ENCODE data around the gene TRMT10B.
"Not testable (repeated sequence)": the region's sequence is repeated elsewhere in the genome, so short reads cannot be mapped to it uniquely, and the experiment has no call there.

The TRMT10B gene

DNA sequence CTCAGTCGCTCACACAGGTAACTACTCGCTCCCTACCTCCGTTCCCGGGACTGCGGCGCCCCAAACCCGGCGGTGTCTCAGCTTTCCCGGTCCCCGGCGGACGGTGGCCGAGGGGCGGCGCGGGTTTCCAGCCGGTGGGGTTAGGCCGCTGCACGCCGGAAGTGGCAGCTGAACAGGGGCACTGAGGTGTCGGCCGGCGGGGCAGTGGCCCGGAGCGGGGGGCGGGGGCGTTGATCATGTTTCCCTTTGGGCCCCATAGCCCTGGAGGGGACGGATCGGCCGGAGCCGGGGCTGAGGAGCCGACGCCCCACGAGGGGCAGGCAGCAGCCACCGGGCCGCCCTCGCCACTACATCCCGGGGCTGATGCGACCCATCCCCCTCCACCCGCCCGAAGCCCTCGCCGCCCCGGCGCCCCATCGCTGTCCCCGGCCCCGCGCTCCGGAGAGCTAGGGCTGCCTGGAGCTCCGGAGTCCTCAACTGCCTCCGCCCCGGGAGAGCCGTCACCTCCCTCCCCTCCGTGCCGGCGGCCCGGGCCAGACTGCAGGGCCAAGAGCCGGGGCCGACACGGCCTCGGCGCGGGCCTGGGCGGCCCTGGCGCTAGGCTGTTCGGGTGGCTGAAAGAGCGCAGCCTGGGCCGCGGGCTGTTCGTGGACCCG lies 47.2 kb downstream of the TRMT10B start, which contains the start of gene DCAF10:
DCAF10 (plus strand) TSS at position 167 of the 656 bp plus-strand sequence; CDS start at position 237, 70 bp downstream.
- no peak for FAIRE-seq

DNA sequence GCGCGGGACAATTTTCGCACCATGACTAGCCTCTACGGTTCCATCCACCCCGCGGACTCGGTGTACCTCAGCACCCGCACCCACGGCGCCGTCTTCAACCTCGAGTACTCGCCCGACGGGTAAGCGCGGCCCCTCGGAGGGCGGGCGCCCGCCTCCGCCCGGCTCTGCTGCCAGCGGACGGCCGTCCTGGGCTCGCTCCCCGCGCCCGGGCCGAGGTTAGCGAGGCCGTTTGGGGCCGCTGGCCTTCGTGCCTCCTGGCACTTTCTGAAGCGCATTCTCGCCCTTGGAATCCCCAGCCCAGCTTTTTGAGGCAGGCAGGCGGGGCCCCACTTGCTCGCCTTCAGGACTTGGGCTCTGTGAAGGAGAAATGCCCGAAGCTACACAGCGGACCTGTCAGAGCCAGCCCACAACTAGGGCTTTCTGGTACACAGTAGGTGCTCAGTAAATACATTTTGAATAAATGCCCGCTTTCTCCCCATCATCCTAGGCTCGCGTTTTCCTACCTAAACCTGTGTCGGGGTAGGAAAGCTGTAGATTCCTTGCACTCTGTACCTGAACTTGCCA lies 47.8 kb downstream of the TRMT10B start:
- DNase-seq (ENCODE audit: insufficient read length, low spot score) (no peak), FAIRE-seq (no peak)
- no peak for TF ChIP-seq POLR2A (IDR thresholded peaks at IDR 0.05; ENCODE audit: low read depth, low read length)

More for the DNA sequence above, 47.2 kb downstream of the TRMT10B start, which contains the start of gene DCAF10:
- peak; percentile 67 for TF ChIP-seq POLR2A (IDR thresholded peaks at IDR 0.05; ENCODE audit: low read depth, low read length)
- peak; percentile 45 for DNase-seq (ENCODE audit: insufficient read length, low spot score)

- FAIRE-seq (no peak), DNase-seq (ENCODE audit: insufficient read length, low spot score) (no peak)
- no peak for TF ChIP-seq POLR2A (IDR thresholded peaks at IDR 0.05; ENCODE audit: low read depth, low read length)
These were observed 48.5 kb downstream of the TRMT10B start for GRCh38 chr9:37801959-37802711.

- FAIRE-seq: no peak
- no peak for TF ChIP-seq POLR2A (IDR thresholded peaks at IDR 0.05; ENCODE audit: low read depth, low read length)
- no peak for DNase-seq (ENCODE audit: insufficient read length, low spot score)
These were observed 52.7 kb downstream of the TRMT10B start for GRCh38 chr9:37806271-37806670.

GRCh38 chr9:37809676-37810075 lies 56.1 kb downstream of the TRMT10B start:
- not testable (repeated sequence) for DNase-seq (ENCODE audit: insufficient read length, low spot score); FAIRE-seq

GRCh38 chr9:37811906-37812476 lies 58.4 kb downstream of the TRMT10B start:
- TF ChIP-seq POLR2A (IDR thresholded peaks at IDR 0.05; ENCODE audit: low read depth, low read length): no peak
- DNase-seq (ENCODE audit: insufficient read length, low spot score) (no peak), FAIRE-seq (no peak)

GRCh38 chr9:37812773-37813379 lies 59.3 kb downstream of the TRMT10B start:
- FAIRE-seq (no peak), DNase-seq (ENCODE audit: insufficient read length, low spot score) (no peak)
- TF ChIP-seq POLR2A (IDR thresholded peaks at IDR 0.05; ENCODE audit: low read depth, low read length): no peak

DNA sequence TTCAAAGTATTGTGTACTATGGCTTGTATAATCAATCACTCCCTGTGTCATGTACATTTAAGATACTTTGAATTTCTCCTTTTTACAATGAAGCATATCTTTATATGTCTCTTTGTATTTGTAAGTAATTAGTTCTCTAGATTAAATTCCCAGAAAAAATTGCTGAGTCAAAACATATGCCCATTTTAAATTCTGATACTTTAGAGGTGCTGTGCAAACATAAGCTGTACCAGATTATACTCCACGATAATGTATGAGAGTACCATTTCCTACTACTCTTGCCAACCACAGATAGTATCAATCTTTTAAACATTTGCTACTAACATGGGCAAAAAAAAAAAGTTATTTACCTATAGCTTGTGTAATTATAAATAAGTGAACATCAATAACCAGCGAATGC lies 65.2 kb downstream of the TRMT10B start:
- no peak for TF ChIP-seq POLR2A (IDR thresholded peaks at IDR 0.05; ENCODE audit: low read depth, low read length)
- FAIRE-seq (no peak), DNase-seq (ENCODE audit: insufficient read length, low spot score) (no peak)

DNA sequence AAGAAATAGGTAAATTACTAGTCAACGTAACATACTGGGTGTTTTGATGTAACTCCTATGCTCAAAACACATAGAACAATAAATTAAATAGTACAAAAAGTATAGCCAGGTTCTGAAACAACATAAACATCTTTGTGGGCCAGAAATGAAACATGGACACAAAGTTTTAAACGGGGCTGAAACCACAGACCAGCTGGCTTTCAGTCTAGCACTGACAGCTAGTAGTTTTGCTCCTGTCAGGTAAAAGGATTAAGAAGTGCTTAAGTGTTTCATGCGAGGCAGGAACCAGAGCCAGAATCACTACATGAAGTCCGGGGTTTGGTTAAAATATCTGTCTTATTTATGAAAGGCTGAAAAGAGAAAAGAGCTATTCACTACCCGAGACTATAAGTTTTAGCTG lies 66.5 kb downstream of the TRMT10B start:
- TF ChIP-seq POLR2A (IDR thresholded peaks at IDR 0.05; ENCODE audit: low read depth, low read length): no peak
- FAIRE-seq: no peak
- DNase-seq (ENCODE audit: insufficient read length, low spot score): no peak

DNA sequence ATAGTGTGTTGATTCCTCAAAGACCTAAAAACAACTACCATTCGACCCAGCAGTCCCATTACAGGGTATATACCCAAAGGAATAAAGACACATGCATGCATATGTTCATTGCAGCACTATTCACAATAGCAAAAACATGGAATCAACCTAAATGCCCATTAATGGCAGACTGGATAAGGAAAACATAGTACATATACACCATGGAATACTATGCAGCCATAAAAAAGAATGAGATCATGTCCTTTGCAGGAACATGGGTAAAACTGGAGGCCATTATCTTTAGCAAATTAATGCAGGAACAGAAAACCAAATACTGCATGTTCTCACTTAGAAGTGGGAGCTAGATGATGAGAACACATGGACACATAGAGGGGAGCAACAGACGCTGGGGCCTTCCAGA lies 71.6 kb downstream of the TRMT10B start:
- not testable (repeated sequence) for FAIRE-seq; DNase-seq (ENCODE audit: insufficient read length, low spot score)

DNA sequence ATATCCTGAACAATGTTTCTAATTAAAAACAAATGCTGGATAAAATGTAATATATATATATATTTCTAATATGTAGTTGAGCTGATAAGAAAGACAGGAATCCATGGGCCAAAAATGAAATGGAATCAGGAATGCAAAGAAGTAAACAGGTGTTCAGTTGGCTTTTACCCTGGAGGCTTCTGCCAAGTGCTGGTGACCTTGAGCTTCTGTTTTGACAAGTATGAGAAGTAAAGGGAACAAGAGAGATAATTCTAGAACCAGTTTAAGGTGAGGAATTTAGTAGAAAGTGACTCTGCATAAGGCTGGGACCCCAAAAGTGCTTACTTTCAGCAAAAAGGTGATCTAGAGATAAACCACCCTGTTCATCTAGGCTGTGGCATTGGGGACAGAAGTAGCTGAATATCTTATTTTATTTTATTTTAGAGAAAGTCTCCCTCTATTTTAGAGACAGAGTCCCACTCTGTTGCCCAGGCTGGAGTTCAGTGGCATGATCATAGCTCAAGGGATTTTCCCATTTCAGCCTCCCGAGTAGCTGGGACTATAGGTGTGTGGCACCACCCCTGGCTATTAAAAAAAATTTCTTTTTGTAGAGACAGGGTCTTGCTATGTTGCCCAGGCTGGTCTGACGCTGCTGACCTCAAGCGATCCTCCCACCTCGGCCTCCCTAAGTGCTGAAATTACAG lies 74.0 kb downstream of the TRMT10B start:
- TF ChIP-seq POLR2A (IDR thresholded peaks at IDR 0.05; ENCODE audit: low read depth, low read length): no peak
- DNase-seq (ENCODE audit: insufficient read length, low spot score): no peak
- FAIRE-seq: no peak
